ENCODE measurements around the gene KCNG4. TPM values are rescaled to one million over a fixed set of nuclear protein-coding genes. Genes with fewer than 3 reads are reported as not detected.

Gene KCNG4
- total RNA-seq, 1 donor from 2014 or later: not detected

DNA sequence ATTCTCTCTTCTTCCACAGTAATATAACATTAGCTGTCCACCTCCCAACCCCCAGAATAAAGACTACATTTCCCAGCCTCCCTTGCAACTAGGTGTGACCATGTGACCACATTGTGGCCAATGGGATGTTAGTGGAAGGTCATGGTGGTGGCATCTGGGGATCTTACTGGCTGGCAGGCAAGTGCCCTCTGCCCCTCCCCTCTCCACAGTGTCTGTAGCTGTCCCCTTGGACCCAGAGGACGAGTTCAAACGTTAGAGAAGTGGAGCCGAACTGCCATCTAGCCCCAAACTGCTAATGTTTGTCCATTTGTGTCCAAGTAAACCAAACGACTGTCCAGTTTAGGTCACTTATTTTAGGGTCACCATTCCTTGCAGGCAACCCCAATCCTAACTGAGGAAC, 26.6 kb upstream of the KCNG4 start:
- TF ChIP-seq, protein P1, sequence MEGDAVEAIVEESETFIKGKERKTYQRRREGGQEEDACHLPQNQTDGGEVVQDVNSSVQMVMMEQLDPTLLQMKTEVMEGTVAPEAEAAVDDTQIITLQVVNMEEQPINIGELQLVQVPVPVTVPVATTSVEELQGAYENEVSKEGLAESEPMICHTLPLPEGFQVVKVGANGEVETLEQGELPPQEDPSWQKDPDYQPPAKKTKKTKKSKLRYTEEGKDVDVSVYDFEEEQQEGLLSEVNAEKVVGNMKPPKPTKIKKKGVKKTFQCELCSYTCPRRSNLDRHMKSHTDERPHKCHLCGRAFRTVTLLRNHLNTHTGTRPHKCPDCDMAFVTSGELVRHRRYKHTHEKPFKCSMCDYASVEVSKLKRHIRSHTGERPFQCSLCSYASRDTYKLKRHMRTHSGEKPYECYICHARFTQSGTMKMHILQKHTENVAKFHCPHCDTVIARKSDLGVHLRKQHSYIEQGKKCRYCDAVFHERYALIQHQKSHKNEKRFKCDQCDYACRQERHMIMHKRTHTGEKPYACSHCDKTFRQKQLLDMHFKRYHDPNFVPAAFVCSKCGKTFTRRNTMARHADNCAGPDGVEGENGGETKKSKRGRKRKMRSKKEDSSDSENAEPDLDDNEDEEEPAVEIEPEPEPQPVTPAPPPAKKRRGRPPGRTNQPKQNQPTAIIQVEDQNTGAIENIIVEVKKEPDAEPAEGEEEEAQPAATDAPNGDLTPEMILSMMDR (conservative IDR thresholded peaks at IDR 0.05; ENCODE audit: low read depth, low read length): no peak
- H3K4me3 ChIP-seq (ENCODE audit: low read depth, low read length): no peak overlapping the region
- DNase-seq (ENCODE audit: low read depth): no peak

DNA sequence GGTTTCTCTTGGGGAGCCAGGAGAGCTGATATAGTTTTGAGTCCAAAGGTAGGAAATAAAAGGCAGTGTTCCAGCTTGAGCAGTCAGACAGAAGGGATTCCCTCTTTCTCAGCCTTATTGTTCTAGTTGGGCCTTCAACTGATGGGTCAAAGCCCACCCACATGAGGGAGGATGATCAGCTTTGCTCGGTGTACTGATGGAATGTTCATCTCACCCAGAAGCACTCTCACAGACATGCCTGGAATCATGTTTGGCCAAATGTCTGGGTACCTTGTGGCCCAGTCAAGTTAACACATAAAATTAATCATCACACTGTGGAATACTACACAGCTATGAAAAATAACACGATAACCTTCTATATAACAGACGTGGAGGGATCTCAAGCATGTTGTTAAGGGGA, 23.1 kb upstream of the KCNG4 start:
- TF ChIP-seq, protein P1 (conservative IDR thresholded peaks at IDR 0.05; ENCODE audit: low read depth, low read length): no peak
- DNase-seq (ENCODE audit: low read depth): no peak
- H3K4me3 ChIP-seq (ENCODE audit: low read depth, low read length): no peak overlapping the region

DNA sequence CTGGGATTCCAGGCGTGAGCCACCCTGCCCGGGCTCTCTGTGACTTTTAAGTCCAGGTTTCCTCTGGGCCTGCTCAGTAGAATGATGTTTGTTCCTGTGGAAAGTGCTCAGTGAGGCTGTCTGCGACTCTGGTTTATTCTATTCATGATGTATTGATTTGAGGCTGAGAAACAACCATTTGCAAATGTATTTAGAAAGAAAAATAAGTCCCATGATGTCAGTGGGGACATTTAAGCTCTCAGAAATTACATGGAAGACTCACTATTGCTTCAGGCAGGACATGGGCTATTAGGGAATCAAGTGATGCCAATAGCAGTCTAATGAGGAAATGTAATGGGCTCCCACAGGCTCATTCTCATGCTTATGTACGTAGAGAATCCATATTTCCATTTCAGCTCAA, 22.2 kb upstream of the KCNG4 start:
- TF ChIP-seq, protein P1 (conservative IDR thresholded peaks at IDR 0.05; ENCODE audit: low read depth, low read length): no peak
- H3K4me3 ChIP-seq (ENCODE audit: low read depth, low read length): no peak overlapping the region
- DNase-seq (ENCODE audit: low read depth): no peak

DNA sequence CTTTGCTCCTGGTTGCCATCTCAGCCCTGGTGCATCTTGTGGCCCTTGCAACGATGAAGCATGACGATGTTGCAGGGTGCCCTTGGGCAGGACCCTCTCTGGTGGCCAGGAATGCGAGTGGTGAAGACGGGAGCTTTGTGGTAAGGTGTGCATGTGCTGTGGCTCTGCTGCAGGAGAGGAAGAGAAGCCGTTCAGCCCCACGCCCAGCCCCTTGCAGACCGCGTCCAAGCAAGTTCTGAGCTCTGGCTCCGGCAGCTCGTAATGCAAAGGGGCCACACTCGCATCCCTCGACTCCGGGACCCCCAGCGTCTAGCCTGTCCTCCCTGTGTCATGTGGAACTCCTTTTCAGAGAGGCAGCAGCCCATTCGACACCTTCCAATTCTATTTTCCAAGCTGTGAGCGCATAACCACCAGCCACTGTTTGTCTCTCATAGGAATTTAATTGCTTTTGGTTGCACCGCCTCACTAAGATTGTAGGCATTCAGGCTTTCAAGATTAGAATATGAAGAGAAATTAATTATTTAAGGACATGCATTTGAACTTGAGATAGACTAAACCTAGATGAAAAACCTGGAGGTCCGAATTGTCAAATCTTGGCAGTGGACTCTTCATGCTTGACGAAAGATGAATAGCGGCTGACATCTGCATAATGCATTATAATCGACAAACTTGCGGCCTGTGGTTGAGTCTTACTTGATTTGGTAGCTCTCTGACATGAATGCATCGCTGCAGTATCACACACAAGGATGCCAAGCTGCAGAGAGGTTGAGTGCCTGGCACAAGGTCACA, 21.1 kb upstream of the KCNG4 start:
- H3K4me3 ChIP-seq (ENCODE audit: low read depth, low read length): no peak overlapping the region
- no peak for DNase-seq (ENCODE audit: low read depth)
- TF ChIP-seq, protein P1 (conservative IDR thresholded peaks at IDR 0.05; ENCODE audit: low read depth, low read length): no peak

DNA sequence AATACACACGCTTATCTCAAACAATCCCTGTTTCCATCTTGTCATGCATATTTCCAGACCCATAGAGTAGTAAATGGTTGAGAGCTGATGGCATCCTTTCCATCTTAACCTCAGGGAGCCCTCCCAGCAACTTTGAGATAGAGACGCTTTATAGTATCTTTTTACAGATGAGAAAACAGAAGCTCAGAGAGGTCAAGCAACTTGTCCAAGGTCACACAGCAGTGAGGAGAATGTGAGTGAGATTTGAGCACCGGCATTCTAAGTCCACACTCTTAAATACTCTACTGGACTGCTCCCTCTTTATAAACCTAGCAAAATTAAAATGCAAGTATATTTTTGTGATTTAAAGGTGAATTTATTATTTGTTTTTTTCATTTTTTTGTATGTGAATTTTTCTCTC, 19.9 kb upstream of the KCNG4 start:
- TF ChIP-seq, protein P1 (conservative IDR thresholded peaks at IDR 0.05; ENCODE audit: low read depth, low read length): no peak
- no peak for DNase-seq (ENCODE audit: low read depth)
- no peak overlapping the region for H3K4me3 ChIP-seq (ENCODE audit: low read depth, low read length)

DNA sequence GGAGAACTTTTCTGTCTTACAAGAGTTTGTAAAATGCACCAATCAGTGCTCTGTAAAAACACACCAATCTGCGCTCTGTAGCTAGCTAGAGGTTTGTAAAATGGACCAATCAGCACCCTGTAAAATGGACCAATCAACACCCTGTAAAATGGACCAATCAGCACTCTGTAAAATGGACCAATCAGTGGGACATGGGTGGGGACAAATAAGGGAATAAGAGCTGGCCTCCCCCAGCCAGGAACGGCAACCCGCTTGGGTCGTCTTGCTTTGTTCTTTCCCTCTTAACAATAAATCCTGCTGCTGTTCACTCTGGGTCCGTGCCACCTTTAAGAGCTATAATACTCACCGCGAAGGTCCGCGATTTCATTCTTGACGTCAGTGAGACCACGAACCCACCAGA, 18.5 kb upstream of the KCNG4 start:
- TF ChIP-seq, protein P1 (conservative IDR thresholded peaks at IDR 0.05; ENCODE audit: low read depth, low read length): no peak
- H3K4me3 ChIP-seq (ENCODE audit: low read depth, low read length): no peak overlapping the region
- DNase-seq (ENCODE audit: low read depth): no peak
